GM21723 (cell line): Measurements from ENCODE around the gene MAD1L1.

Experiments used
- ATAC-seq: cut with Tn5 transposase; IDR thresholded peaks from one replicate; pipeline ENCODE4 v1.9.1; 2021; ENCODE audit warnings: mild to moderate bottlenecking, moderate library complexity; ENCODE audit not compliant: unreplicated experiment

MAD1L1 gene

DNA sequence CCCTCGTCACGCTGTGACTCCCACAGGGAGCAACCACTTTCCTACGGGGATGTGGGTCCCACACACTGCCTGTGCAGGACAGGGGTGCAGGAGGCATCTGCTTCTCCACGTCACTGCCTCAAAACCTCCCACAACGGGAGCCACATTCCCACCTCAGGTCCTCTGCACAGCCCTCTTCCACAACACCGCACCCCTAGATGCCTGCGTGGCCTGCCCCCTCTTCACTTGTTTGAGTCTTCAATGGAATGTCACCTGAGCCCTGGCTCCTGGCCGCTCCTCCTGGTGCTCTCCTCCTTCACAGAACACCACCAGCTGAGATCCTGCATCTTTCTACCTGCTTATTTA lies 73.6 kb downstream of the MAD1L1 start:
- no peak for ATAC-seq

DNA sequence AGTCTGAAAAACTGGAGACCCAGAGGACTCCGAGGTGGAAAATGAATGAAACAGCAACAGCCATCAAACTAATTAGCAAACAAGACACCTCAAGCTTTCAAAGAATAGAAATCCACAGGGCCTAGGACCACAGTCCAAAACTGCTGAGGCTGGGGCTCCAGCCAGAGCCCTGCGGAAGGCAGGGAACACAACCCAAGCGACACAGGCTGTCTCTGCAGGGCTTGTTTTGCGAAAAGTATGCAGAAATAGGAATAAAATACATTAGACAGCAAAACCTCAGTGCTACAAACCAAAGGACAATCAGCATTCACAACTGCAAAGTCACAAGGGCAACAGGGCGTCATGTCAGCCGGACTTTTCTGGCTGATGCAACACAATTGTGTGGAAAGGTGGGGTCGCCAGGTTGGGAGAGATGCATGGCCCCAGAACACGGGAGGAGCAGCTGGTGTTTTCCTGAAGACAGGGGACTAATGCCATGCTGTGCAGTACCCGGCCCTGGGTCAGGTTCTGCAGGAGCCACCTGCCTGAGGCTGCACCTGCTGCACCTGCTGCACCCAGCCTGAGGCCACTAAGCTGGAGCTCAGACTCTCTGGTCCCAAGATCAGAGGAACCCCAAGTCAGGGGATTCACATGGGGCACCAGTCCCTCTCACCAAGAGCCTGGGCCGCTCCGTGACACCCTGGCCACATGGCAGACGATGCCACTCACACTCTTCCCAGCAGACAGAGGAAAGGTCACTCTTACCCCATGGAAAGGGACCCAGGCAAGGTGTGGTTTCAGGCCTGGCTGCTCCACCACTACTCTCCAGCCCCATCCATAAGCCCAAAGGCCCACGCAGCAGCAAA lies 74.2 kb downstream of the MAD1L1 start:
- no peak for ATAC-seq

DNA sequence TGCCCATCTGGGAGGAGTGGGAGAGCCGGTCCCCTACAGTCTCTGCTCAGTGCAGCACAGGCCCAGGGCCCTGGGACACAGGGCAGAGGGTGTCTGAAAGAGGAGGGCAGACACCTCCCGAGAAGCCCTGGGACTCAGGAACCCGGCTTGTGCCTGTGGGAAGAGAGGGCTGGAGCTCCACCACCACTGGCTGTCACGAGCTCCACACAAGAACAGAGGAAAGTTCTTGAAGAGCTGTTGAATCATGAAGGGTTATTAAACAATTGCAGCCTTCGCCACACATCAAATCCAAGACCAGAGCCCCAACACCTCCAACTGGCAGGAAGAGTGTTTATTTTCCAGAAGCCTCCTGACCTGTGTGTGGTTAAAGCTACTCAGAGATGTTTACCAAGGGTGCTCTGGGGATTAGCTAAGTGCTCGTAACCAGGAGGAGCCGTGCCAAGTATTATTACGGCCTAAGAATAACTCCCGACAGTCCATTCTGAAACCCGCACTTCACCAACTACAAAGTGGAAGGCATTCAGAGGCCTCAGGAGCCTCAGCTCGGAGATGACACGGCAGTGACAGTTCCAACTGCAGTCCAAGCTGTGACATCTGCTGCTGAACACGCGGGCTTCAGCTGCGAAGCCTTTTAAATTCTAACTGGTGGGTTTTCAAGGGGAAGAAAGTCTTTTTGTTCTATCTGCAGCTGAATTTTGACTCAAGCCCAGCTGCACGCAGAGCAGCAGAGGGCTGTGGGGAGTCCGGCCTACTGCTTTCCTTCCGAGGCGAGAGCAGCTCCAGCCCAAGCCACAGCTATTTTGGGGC lies 75.1 kb downstream of the MAD1L1 start:
- ATAC-seq: no peak

DNA sequence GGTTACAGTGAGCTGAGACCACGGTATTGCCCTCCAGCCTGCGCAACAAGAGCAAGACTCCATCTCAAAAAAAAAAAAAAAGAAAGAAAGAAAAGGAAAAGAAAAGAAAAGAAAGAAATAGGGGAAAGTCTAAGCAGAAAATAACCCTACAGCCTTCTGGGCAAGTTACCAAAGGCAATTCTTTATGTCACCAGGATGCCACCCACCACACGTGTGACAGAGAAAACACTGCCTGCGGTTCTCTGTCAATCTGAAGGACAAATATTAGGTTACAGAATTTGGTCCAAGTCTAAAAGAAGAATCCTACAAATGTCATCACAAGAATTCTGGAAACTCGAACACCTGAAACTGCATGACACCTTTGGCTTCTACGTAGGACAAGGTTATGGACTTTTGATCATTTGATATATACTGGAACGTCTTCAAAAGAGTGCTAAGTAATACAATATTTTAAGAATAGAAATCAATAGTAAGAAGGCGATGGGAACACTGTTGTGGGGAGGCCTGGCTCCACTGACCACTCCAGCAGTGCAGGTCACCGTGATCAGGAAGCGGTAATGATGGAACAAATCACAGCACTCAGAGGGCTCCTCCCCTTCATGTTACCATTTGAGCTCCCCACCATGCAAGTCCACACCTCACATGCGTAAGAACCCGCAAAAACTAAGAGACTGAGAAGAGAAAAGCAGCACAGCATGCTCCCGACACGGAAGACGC lies 75.8 kb downstream of the MAD1L1 start:
- no peak for ATAC-seq

DNA sequence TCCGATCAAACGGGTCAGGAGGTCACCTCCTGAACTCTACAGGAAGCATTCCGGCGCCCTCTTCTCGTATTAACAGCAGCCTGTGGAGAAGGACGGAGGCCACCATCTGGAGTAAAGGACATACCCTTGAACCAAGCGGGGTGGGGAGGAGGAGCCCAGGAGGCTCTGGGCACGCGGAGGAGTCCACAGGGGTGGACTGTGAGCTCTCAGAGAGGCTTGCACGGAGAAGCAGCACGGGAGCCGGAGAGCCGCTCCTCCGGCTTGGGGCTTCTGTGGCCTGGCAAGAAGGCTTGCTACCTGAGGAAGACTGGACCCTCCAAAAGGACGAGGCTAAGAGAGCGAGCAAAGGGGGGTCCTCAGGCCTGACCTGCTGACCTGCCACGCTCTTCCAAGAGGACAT lies 77.9 kb downstream of the MAD1L1 start:
- no peak for ATAC-seq

DNA sequence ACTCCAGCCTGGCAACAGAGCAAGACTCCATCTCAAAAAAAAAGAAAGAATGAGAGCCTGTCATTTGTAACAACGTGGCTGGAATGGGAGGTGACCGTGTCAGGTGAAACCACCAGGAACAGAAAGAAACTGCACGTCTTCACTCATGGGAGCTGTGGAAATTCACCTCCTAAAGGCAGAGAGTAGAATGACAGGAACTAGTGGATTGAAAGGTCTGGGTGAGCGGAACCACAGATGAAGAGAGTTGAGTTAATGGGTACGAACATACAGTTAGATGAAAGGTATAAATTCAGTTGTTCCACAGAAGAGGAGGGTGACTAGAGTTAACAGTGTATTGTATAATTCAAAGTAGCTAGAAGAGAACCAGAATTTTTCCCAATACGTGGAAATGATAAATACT lies 78.6 kb downstream of the MAD1L1 start:
- no peak for ATAC-seq

DNA sequence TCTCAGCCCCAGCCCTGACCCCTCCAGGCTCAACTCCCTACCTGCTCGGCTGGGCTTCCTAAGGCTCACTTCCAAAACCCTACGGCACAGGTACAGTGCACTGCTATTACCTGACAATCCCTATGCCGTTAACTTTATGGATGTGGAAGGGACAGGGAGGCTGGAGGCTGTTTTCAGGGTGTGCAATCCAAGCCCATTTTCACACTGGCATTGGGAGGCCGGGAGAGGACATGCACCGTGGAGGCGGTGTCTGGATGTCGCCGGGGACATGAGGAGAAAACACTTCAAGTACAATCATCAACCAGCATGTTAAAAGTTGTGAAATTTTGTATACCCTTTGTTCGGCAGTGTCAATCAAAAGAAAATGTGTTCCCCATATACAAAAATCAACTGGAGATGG lies 80.1 kb downstream of the MAD1L1 start:
- ATAC-seq: no peak

DNA sequence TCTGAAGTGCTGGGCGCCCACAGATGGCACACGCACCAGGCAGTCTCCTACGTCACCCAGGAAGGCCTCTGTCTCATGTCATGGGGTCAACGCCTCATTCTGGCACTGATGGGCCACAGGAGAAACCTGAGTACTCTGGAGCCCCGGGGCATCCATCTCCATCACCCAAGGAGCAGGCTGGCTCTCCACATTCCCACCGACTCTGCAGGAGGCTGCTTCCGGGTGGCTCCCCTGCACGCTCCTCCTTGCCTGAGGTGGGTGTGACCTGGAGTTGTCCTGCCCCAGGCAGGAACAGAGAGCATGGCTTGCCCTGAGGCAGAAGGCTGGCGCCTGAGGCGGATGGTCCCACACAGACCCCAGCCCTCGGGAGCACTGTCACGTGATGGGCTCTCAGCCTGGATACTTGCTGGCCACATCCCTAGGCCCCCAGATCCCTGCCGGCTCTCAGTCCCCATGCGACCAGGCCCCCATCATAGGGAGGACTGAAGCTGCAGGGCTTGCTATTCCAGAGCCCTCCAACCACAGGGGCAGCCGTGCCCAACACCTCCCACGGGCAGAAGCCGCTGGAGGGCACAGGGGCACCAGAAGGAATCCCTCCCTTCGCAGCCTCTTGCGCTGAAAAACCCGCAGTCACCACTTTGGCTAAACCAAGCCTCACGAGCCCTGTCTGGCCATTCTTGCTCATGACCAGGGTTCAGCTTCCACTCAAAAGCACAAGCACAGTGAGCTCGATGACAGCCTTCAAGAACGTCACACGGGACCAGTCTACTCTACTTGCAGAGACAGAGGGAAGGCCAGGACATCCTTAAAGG lies 80.7 kb downstream of the MAD1L1 start:
- ATAC-seq: no peak

DNA sequence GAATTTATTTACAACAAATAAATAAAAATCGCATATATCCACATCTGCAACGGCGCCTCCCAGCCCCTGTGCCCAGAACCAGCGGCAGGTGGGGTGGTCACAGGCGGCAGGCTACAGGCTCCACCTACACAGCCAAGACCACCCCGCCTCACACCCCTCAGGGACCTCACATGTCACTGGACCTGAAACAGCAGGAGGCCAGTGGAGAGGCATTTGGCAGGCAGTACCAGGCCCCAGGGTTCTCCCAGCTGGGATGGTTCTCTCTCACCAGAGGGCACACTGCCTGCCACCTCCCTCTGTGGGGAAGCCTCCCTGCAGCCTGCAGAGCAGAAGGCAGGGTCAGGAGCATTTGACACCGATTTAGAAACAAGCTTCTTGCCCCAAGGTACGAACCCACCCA lies 81.5 kb downstream of the MAD1L1 start:
- ATAC-seq: no peak

DNA sequence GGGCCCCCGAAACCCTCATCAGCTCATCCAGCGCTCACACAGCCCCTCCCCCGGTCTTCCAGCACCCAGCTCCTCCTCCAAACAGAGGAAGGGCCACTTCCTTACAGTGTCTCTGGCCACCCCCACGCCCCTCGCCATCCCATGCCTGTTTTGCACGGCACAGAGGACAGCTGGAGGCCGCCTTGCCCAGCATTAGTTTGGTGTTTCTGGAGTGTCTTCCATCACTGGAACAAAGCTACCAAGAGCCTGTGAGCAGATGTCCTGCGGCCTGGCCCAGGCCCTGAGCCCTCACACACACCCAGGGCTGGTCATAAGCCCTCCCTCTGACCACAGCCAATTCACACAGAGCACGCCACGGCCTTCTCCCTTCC lies 82.3 kb downstream of the MAD1L1 start:
- ATAC-seq: no peak

DNA sequence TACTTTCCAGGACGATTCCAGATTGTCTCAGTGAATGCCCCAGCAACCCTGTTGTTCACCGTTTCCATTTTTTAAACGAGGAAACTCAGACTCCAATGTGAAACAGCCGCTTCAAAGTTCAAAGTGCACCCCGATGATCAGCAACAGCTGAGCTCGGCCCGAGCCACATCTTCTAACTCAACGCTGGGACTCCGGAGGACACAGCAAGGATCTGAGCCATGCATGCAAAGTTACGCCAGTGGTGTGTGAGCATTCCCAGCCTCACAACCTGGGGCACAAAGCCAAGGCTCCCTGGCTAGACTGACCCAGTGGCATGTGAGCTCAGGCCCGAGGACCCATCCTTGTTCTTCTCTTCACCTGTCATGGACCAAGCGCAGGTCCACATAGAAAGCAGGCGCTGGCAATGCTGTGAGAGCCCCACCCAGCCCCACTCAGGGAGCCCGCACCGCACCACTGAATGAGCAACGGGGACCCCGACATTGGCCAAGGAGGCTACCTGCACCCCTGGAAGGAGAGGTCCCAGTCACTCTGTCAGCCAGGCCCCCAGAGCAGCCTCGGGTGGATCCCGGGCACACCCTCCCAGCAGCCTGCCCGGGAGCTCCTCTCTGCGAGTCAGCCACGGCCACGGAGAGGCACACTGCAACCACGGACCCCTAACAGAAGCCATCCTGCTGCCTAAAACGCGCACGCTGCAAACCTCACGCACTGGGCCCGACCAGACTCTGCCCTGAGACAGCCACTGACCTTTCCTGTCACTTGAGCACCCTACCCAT lies 82.9 kb downstream of the MAD1L1 start:
- no peak for ATAC-seq

DNA sequence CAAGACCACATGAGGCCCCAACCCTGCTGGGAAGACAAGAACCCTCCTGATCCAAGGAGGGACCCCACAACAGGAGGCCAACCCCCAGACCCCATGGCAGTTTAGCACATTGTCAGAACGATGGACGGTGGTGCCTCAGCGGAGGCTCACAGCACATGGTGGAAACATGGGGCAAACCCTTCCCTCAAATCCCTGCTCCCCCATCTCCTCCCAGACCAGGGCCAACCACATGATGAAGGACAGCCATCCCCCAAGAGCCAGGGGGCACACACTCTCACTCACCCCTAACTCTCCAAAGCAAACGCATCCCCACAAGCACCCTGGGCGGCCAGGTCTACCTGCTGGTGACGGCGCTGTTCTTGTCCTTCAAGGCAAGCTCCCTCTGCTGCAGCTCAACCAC lies 83.9 kb downstream of the MAD1L1 start:
- no peak for ATAC-seq

DNA sequence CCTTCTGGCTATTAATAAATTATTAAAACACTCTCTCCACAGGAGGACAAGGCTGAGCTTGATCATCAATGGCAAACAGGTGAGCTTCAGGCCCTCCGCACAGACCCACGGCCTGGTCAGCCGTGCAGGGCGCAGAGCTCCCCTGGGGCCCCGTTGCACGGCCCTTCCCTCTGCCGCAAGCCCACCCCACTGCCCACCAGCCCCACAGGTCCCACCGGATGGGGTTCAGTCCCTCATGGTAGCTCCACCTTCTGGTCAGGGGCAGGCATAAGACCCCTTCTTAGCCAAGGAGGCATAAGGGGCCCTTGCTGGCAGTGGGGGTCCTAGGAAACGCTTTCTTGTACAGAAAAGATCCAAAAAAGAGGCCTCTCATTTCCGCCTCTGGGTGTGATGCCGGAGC lies 84.6 kb downstream of the MAD1L1 start:
- ATAC-seq: no peak

DNA sequence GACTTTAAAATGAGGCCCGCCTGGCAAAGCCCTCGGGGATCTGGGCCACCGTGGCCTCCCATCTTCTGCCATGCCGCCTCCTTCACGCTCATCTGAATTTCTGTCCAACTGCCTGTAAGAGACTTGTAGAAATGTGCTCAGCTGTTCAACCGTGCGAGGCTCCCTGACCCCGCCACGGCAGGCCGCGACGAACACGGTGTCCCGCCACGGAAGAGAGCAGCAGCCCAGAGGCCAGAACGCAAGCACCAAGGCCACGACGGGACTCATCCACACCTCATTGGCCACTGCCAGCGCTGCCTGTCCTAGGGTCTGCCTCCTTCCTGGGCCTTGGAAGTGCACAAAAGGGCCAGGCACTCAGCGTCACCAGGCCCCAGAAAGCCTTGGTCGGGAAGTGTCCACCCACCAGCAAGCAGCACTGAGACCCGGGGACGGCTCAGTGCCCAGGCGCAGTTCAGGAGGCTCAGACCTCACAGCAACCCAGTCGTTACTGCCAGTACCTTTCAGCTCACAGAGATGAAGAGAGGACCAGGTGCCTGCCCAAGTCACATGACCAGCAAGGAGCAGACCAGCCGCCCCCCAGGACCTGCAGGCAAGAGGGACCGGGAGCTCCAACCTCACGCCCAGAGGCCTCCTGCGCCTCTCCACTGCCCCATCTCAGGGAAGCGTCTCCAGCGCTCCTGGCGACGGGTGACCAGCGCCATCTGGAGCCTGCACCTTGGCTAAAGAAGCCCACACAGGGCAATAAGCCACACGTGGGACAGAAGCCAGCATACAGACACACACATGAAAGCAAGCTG lies 85.9 kb downstream of the MAD1L1 start:
- no peak for ATAC-seq

DNA sequence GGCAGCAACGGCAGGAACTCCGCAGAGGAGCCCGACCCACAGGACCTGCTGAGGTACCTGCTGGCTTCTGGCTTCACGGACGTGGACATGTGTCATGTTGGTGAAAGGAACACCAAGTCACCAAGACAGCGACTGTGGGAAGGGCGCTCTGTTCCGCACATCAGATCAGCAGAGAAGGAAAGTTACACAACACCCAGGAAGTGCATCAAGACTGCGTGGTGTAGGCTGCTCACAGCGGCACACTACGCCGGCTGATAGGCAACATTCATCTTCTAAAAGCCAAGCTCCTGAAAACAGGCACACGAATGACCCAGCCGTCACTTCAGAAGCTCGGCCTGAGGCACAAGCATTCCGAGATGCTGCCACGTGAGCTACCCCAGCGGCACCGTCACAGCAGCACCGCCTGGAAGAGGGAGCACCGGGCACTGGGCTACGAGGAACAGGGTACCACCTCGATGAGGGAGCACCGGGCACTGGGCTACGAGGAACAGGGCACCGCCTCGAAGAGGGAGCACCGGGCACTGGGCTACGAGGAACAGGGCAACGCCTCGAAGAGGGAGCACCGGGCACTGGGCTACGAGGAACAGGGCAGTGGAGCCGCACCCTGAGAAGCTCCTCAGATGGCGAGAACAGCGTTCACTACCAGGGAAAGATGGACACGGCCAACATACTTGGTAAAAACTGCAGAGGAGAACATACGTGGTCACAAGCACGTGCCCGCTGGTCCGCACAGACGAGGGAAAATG lies 86.7 kb downstream of the MAD1L1 start:
- ATAC-seq: no peak

DNA sequence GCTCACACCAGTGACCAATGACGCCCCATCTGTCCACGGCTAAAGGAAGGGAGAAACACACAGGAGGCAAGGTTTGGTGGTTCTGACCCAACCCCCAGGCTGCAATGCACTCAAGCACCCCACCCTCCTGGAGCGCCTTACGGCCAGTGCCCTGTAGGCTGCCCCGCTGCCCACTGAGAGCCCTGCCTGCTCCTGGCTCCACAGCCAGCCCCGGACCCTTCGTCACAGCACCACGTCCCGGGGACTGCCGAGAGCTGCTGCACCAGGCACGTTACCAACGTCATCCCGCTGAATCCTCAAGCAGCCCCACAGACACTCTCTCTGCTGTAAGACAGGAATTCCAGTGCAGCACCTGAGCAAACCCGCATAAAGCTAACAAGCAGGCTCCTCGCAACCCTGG lies 87.8 kb downstream of the MAD1L1 start:
- ATAC-seq: no peak

DNA sequence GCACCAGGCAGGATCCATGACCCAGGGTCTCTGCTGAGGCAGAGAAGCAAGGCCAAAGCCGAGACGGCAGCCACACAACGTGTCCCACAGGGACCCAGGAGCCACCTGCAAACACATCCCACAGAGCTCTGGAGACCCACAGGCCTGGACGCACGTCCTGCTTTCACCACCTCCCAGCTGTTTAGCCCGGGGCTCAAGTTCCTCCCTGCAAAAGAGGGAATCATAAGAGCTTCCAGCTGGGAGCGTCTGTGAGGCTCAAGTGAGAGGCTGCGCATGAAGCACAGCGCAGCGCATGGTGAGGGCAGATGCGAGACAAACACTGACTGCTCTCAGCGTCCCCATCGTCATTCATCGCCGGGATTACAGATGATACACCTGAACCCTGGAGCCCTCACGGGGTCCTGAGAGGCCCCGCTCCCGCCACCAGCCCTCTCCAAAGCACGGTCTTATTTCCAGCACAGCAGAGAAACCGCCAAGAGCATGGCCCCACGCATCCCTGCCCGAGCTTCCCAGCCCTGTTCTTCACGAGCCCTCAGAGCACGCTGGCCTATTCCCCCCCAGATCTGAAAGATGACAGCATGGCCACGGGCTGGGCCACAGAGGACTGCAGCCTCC lies 88.7 kb downstream of the MAD1L1 start:
- ATAC-seq: no peak

DNA sequence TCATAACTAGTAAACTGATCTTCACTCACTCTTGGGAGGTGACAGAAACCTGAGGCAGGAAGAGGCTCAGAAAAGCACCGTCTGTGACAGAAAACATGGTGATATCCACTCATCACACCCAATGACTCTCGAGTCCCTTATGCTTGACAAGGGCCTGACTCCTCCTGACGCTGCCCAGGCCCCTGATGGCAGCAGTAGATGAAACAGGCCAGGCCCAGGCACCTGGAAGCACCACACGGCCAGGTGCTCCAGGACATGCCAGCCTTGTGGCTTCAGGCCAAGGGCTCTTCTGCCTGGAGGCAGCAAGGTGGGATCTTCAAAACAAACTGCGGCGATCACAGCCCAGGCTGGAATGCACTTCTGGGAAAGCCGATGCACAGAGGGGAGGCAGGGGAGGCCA lies 89.3 kb downstream of the MAD1L1 start:
- ATAC-seq: no peak
